Activated CD4-positive, CD25-positive, alpha-beta regulatory T cell treated with anti-CD3 and anti-CD28 coated beads, Interleukin-2, amount 50 U/mL, for 72 hours (primary cell): ENCODE results near the gene ARPC1A.
"Not testable (repeated sequence)": the region's sequence is repeated elsewhere in the genome, so short reads cannot be mapped to it uniquely, and the experiment has no call there.

Source experiments
- DNase-seq: peaks from one replicate; pipeline ENCODE4 v3.0.0; 2021

ARPC1A gene

DNA sequence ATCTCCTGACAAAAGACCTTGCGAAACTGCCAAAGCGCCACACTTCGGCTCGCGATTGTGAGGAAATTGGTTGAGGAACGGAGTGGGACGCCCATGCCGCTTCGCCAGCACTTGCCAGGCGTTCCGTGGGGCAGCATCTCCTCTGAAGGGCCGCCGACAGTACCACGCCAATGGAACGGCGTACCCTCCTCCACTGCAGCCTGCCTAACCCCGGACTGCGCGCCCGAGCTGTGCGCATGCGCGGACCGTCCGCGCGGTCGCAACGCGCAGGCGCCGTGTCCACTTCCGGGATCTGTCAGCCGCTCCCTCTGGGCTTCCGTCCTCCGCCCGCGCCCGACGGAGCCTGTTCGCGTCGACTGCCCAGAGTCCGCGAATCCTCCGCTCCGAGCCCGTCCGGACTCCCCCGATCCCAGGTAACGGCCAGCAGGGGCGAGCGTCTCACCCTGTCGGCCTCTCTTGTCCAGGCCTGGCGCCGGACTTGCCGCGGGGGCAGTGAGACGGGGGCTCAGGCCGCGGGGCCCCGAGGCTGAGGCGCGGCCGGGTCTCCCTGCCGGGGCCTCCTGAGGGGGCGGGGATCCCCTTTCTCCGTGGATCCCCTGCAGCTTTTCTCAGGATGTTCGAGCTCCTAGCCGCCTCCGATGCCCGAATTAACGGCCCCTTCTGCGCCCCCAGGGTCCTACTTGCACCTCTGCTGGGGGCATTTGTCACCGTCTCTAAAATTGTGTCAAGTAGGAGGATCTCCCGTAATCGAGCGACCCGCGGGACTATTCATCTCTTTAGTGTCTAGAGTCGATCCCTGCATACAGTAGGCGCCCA is at the start of gene ARPC1A:
TSS of gene ARPC1A (plus strand) at position 307 of the 816 bp plus-strand sequence. CDS start 7,456 bp downstream, outside the sequence.
- peak; percentile 95 for DNase-seq

GRCh38 chr7:99278180-99278579 is 47.5 kb upstream of the ARPC1A start:
- DNase-seq, result no peak

GRCh38 chr7:99284165-99284564 is 41.5 kb upstream of the ARPC1A start:
- DNase-seq, result not testable (repeated sequence)

- DNase-seq, result no peak
These were observed 37.7 kb upstream of the ARPC1A start for GRCh38 chr7:99287779-99288534.

GRCh38 chr7:99289185-99289584 is 36.5 kb upstream of the ARPC1A start:
- no peak for DNase-seq

DNA sequence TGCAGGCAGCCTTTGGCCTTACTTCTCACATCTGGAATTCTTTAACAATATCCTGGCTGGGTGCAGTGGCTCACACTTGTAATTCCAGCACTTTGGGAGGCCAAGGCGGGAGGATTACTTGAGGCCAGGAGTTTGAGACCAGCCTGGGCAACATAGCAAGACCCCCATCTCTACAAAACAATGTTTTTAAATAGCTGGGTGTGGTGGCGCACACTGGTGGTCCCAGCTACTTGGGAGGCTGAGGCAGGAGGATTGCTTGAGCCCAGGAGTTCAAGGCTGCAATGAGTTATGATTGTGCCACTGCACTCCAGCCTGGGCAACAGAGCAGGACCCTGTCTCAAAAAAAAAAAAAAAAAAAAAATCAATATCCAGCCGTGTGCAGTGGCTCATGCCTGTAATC is 35.5 kb upstream of the ARPC1A start:
- DNase-seq, result not testable (repeated sequence)

DNA sequence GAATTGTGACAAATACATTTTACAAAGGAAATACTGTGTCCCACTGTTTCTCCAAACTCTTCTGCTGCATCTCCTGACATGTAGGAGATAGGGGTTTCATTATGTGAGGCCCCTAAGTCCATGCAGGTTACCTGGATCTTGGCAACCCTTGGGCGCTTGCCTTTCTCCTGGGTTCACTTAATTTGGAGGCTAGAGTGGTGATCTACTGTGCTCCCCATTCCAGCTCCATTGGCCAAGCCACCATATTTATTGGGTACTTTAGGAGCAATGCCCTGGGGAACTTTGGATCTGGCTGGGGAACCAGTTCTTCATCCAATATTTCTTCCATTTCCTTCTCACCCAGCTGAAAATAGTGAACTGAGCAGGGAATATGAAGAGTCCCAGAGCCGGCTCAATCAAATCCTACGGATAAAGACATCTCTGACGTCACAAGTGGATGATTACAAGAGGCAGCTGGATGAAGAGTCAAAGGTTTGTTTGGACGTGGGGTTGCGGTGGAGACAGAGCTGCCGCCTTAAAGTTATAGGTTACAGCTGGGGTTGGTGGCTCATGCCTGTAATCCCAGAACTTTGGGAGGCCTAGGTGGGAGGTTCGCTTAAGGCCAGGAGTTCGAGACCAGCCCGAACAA is 34.6 kb upstream of the ARPC1A start:
- DNase-seq, result no peak

DNA sequence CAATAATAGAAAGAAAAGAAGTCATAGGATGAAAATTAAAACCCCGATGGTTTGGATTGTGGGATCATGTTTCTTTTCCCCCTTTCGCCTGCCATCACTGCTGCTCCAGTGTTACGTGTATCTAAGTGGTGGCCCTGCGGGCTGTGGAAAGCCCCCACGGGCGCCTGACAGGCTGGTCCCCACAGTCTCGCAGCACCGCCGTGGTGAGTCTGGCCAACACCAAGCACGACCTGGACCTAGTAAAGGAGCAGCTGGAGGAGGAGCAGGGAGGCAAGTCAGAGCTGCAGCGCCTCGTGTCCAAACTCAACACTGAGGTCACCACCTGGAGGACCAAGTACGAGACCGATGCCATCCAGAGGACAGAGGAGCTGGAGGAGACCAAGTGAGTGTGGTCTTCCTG is 33.6 kb upstream of the ARPC1A start:
- DNase-seq, result no peak

DNA sequence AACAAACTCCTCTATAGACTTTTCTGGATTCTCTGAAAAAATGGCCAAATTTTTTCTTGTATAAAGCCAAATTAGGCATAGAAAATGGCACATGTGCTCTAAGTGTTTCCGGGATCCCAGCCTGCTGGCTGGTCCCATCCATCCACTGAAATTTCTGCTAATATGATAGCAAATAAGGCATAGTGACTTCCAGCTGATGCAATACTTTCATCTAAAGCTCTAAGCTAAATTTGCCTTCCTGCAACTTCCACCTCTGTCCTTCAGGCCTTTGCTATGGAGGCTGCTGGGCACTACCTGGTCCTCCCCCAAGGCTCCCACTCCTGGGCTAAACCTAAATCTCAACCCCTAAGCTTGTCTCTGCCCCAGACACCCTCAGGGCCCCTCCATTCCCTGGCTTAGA is 32.5 kb upstream of the ARPC1A start:
- no peak for DNase-seq

- DNase-seq, result no peak
These were observed 32.0 kb upstream of the ARPC1A start for GRCh38 chr7:99293650-99294049.

DNA sequence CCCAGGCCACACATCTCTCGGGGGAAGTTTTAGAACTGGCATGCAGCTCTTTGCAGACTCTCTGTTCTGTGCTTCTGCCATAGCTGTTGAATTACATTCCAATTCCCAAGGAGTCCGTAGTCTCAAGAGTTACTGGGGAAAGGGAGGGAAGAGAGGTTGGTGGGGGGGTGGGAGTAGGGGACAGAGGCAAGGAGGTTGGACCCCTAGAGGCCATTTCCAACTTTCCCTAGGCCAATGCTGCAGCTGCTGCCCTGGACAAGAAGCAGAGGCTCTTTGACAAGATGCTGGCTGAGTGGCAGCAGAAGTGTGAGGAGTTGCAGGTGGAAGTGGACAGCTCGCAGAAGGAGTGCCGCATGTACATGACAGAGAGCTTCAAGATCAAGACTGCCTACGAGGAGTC is 29.2 kb upstream of the ARPC1A start:
- DNase-seq, result no peak

- DNase-seq, result no peak
These were observed 24.2 kb upstream of the ARPC1A start for GRCh38 chr7:99301496-99301895.

GRCh38 chr7:99305473-99306260 is 20.0 kb upstream of the ARPC1A start:
- no peak for DNase-seq

DNA sequence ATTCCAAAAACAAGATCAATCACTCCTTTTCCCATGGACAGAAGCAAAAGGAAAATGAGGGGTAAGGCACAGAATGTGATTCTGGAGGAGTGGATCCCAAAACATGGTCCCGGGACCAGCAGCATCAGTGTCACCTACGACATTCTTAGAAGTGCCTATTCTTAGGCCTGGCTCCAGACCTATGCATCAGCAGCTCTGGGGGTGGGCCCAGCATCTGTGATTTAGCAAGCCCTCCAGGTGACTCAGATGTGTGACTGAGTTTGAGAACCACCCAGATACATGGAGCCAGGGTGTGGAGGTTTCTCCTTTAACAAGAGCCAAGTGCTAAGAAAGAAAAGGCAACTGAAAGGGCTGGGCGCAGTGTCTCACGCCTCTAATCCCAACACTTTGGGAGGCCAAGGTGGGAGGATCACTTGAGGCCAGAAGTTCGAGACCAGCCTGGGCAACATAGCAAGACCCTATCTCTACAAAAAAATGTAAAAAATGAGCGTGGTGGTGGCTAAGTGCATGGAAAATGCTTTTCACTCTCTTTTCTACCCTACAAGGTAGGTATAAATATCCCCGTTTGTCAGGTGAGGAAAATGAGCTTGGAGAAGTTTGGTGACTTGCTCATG is 17.1 kb upstream of the ARPC1A start:
- no peak for DNase-seq

- DNase-seq, result no peak
These were observed 16.6 kb upstream of the ARPC1A start for GRCh38 chr7:99309111-99309510.

DNA sequence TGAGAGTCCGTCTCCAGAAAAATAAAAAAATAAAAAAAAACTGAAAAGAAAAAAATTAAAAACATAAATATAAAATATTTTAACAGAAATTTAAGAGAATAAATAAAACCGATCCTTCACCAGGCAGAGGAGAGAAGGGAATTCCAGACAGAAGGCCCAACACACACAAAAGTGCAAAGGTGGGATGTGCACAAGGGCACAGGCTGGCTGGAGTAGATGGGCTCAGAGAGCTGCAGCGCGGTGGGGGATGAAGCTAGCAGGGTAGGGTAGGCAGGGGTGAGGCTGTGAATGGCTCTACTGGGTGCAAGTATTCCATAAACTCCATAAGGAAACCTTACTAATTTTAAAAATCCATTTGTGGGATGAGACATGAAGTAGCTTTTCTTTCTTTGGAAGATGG is 15.7 kb upstream of the ARPC1A start:
- DNase-seq, result no peak

GRCh38 chr7:99311702-99312101 is 14.0 kb upstream of the ARPC1A start:
- no peak for DNase-seq

GRCh38 chr7:99312316-99313203 is 13.1 kb upstream of the ARPC1A start:
- peak; percentile 75 for DNase-seq

DNA sequence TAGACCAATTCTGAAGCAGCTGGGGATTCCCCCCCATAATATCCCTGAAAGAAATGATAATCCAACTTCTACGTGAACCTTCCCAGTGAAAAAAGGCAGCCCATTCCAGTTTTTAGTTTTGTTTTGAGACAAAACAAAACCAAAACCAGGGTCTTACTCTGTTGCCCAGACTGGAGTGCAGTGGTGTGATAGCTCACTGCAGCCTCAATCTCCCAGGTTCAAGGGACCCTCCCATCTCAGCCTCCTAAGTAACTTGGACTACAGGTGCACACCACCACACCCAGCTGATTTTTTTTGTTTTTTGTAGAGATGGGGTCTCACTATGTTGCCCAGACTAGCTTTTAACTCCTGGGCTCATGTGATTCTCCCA is 12.5 kb upstream of the ARPC1A start:
- DNase-seq, result no peak

DNA sequence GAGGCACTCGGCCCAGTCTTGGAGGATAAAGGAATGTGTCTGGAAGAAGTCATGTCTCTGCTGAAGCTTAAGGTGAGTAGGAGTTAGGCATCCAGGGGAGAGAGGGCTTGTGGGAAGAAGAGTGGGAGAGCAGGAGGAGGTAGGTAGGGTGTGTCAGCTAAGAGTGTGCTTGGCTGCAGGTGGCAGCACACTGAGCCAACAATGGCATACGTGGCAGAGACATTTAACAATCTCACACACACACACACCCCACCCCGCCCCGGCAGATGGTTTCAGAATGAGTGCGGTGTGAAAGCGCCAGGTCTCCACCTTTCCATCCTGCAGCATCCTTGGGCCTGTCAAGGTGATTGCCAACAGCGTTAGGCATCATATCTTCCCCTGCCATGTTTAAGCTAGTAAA is 11.2 kb upstream of the ARPC1A start:
- DNase-seq, result no peak

- DNase-seq, result no peak
These were observed 5.3 kb upstream of the ARPC1A start for GRCh38 chr7:99320371-99320770.
